GM18868 (cell line): ENCODE measurements around the gene GPR34.
"Not testable (repeated sequence)": the region's sequence is repeated elsewhere in the genome, so short reads cannot be mapped to it uniquely, and the experiment has no call there.

Experiments
- ATAC-seq: cut with Tn5 transposase; IDR thresholded peaks from one replicate; pipeline ENCODE4 v1.9.1; 2021; ENCODE audit warnings: mild to moderate bottlenecking, moderate library complexity; ENCODE audit not compliant: unreplicated experiment

The GPR34 gene

GRCh38 chrX:41693024-41693423, 4.3 kb downstream of the GPR34 start:
- no peak for ATAC-seq

GRCh38 chrX:41695426-41695825, 6.7 kb downstream of the GPR34 start:
- ATAC-seq, result no peak

- no peak for ATAC-seq
These were observed 14.8 kb downstream of the GPR34 start for GRCh38 chrX:41703574-41704029.

GRCh38 chrX:41705042-41705441, 16.3 kb downstream of the GPR34 start:
- no peak for ATAC-seq

- ATAC-seq, result peak; percentile 86
These were observed 17.1 kb downstream of the GPR34 start for GRCh38 chrX:41705680-41706374.

GRCh38 chrX:41707218-41707617, 18.4 kb downstream of the GPR34 start:
- ATAC-seq, result no peak

GRCh38 chrX:41708486-41708885, 19.7 kb downstream of the GPR34 start:
- no peak for ATAC-seq

GRCh38 chrX:41711021-41711667, 22.4 kb downstream of the GPR34 start:
- ATAC-seq, result no peak

- no peak for ATAC-seq
These were observed 27.4 kb downstream of the GPR34 start for GRCh38 chrX:41716222-41716621.

- no peak for ATAC-seq
These were observed 28.1 kb downstream of the GPR34 start for GRCh38 chrX:41716767-41717473.

GRCh38 chrX:41718481-41719235, 29.9 kb downstream of the GPR34 start:
- ATAC-seq, result no peak

- ATAC-seq, result not testable (repeated sequence)
These were observed 30.8 kb downstream of the GPR34 start for GRCh38 chrX:41719610-41720009.

GRCh38 chrX:41720125-41720779, 31.5 kb downstream of the GPR34 start:
- peak; percentile 81 for ATAC-seq

GRCh38 chrX:41721590-41721989, 32.8 kb downstream of the GPR34 start:
- ATAC-seq, result peak; percentile 40

GRCh38 chrX:41722214-41722613, 33.4 kb downstream of the GPR34 start:
- ATAC-seq, result no peak

- no peak for ATAC-seq
These were observed 34.2 kb downstream of the GPR34 start for GRCh38 chrX:41722816-41723618.

GRCh38 chrX:41723826-41724225, 35.1 kb downstream of the GPR34 start, which contains the start of gene GPR82:
Gene GPR82, plus strand, starts transcription at chrX:41724181. Its CDS starts 2,846 bp downstream, at chrX:41727027.
- no peak for ATAC-seq

- ATAC-seq, result peak; percentile 54
These were observed 39.4 kb downstream of the GPR34 start for GRCh38 chrX:41728125-41728524.

- no peak for ATAC-seq
These were observed 41.3 kb downstream of the GPR34 start for GRCh38 chrX:41730081-41730480.

GRCh38 chrX:41732260-41732659, 43.5 kb downstream of the GPR34 start:
- no peak for ATAC-seq
